ENCODE data around the gene ZDHHC13. TPM values are rescaled to one million over a fixed set of nuclear protein-coding genes. Genes with fewer than 3 reads are reported as not detected.

ZDHHC13 gene
- total and polyA plus RNA-seq, 2 donors (not counting 1 experiment from before 2014, with no cell fraction given), result 8.8 to 21.7 TPM

DNA sequence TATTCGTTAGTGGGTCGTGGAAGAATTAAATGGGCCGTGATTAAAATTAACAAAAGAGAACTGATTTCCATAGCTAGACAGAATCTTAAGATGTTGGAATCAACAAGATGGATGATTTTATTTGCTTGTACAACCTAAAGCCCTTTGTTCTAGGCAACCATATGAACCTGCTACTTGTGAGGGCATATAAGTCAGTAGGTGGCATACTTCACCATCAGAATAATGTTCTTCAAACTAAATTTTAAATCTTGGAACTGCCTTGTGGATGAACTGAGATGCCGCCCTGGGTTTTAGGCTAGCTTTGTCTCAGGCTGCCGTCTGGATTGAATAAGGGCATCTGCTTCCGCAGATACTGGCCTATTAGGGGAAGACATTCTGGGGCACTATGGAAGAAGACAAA, 43.9 kb downstream of the ZDHHC13 start:
- 100% methylated on average over 3 of the region's 6 CpGs for WGBS (ENCODE audit: insufficient coverage)
- H3K4me2 ChIP-seq (replicated peaks; ENCODE audit: low read depth, low read length, poor library complexity, severe bottlenecking), result no peak overlapping the region
- TF ChIP-seq EZH2 (IDR thresholded peaks at IDR 0.05; ENCODE audit: borderline replicate concordance, insufficient read depth, low read depth, low read length, poor library complexity, severe bottlenecking), result no peak
- no peak for TF ChIP-seq CTCF (IDR thresholded peaks at IDR 0.05)
- no peak overlapping the region for H3K4me3 ChIP-seq (ENCODE audit: control extremely low read depth in 1 of 5, extremely low read depth in 1 of 5, insufficient read depth in 1 of 5, low read depth in 2 of 5, low read length in 4 of 5)
- Mint-ChIP-seq H3K27ac (no peak overlapping the region), H3K27me3 (no peaks in the 10 kb centered on the region), H3K9me3 (ENCODE audit: insufficient read depth) (no peaks in the 10 kb centered on the region), H3K4me3 (no peak overlapping the region), H3K4me1 (no peaks in the 10 kb centered on the region)
- no peaks in the 10 kb centered on the region for H3K4me1 ChIP-seq (ENCODE audit: control insufficient read depth in 2 of 2, insufficient read depth in 2 of 2, low read length in 2 of 2)
- H3K27ac ChIP-seq (ENCODE audit: low read length in 2 of 2), result no peak overlapping the region
- no peak overlapping the region for H3K9ac ChIP-seq (ENCODE audit: low read length)
- H3K36me3 ChIP-seq (replicated peaks in 1 of 2; ENCODE audit: control extremely low read depth in 1 of 2, control insufficient read depth in 1 of 2, extremely low read depth in 1 of 2, insufficient read depth in 2 of 2, low read length in 1 of 2), result peaks cover 8 to 39% of the 10 kb centered on the region in 2 experiments
- no peak overlapping the region for H2AFZ ChIP-seq (ENCODE audit: insufficient read depth, low read depth, low read length, poor library complexity, severe bottlenecking)
- ChIA-PET POLR2A (no interaction called here), CTCF (interaction anchor here (1.1 to 1.4 kb wide), 2 partner anchors 93 to 393 kb away, joined by 3 to 4 read pairs; no protein-coding TSS in a partner anchor)
- H3K79me2 ChIP-seq (ENCODE audit: control insufficient read depth, insufficient read depth, low read length), result no peaks in the 10 kb centered on the region
- no peaks in the 10 kb centered on the region for H3K27me3 ChIP-seq (replicated peaks in 1 of 4; ENCODE audit: control extremely low read depth in 1 of 4, control insufficient read depth in 3 of 4, insufficient read depth in 4 of 4, low read length in 3 of 4)
- no peaks in the 10 kb centered on the region for H3K9me3 ChIP-seq (ENCODE audit: control extremely low read depth in 1 of 3, control insufficient read depth in 2 of 3, insufficient read depth in 1 of 3, low read length in 2 of 3)
- no peaks in the 10 kb centered on the region for H4K20me1 ChIP-seq (ENCODE audit: control insufficient read depth, insufficient read depth, low read length, poor library complexity, severe bottlenecking)
- DNase-seq, result no peak
- ATAC-seq (ENCODE audit: low read depth), result no peak
- intact Hi-C loops (cut with micrococcal nuclease), result no loop called here

DNA sequence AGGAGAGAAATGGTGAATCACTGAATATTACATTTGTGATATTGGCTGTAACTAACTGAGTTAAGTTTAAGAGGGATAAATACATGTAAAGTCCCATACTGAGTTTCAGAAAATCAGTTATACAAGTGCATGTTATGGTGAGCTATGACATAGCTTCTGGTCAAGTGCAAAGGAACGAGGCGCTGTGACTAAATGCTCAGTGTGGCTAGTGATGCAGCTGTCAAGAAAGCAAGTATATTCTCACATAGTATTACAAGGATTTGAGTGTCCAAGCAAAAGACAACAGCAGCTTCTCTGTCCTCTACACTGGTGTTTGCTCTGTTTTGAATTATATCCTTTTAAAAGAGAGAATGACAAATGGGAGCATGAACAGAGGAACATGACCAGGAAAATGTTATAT, 44.7 kb downstream of the ZDHHC13 start:
- intact Hi-C loops (cut with micrococcal nuclease), result no loop called here
- H3K4me3 Mint-ChIP-seq, result no peak overlapping the region
- Histone ChIP-seq H3K4me2 (replicated peaks; ENCODE audit: low read depth, low read length, poor library complexity, severe bottlenecking) (no peak overlapping the region), H4K20me1 (ENCODE audit: control insufficient read depth, insufficient read depth, low read length, poor library complexity, severe bottlenecking) (no peaks in the 10 kb centered on the region), H3K79me2 (ENCODE audit: control insufficient read depth, insufficient read depth, low read length) (no peaks in the 10 kb centered on the region), H3K9ac (ENCODE audit: low read length) (no peak overlapping the region), H3K27me3 (replicated peaks in 1 of 4; ENCODE audit: control extremely low read depth in 1 of 4, control insufficient read depth in 3 of 4, insufficient read depth in 4 of 4, low read length in 3 of 4) (no peaks in the 10 kb centered on the region), H3K36me3 (replicated peaks in 1 of 2; ENCODE audit: control extremely low read depth in 1 of 2, control insufficient read depth in 1 of 2, extremely low read depth in 1 of 2, insufficient read depth in 2 of 2, low read length in 1 of 2) (peaks cover 4 to 43% of the 10 kb centered on the region in 2 experiments), H3K9me3 (ENCODE audit: control extremely low read depth in 1 of 3, control insufficient read depth in 2 of 3, insufficient read depth in 1 of 3, low read length in 2 of 3) (no peaks in the 10 kb centered on the region), H2AFZ (ENCODE audit: insufficient read depth, low read depth, low read length, poor library complexity, severe bottlenecking) (no peak overlapping the region), H3K4me1 (ENCODE audit: control insufficient read depth in 2 of 2, insufficient read depth in 2 of 2, low read length in 2 of 2) (no peaks in the 10 kb centered on the region), H3K4me3 (ENCODE audit: control extremely low read depth in 1 of 5, extremely low read depth in 1 of 5, insufficient read depth in 1 of 5, low read depth in 2 of 5, low read length in 4 of 5) (no peak overlapping the region), H3K27ac (ENCODE audit: low read length in 2 of 2) (no peak overlapping the region)
- ChIA-PET POLR2A (no interaction called here), CTCF (interaction anchor here (1.1 to 1.4 kb wide), 2 partner anchors 94 to 392 kb away, joined by 3 to 4 read pairs; no protein-coding TSS in a partner anchor)
- no CpG with 5 or more reads among the region's 2 CpGs for WGBS (ENCODE audit: insufficient coverage)
- no peak overlapping the region for H3K27ac Mint-ChIP-seq
- no peak for ATAC-seq (ENCODE audit: low read depth)
- H3K4me1 Mint-ChIP-seq, result no peaks in the 10 kb centered on the region
- H3K9me3 Mint-ChIP-seq (ENCODE audit: insufficient read depth), result no peaks in the 10 kb centered on the region
- DNase-seq, result no peak
- no peaks in the 10 kb centered on the region for H3K27me3 Mint-ChIP-seq
- no peak for TF ChIP-seq CTCF (IDR thresholded peaks at IDR 0.05)
- TF ChIP-seq EZH2 (IDR thresholded peaks at IDR 0.05; ENCODE audit: borderline replicate concordance, insufficient read depth, low read depth, low read length, poor library complexity, severe bottlenecking), result no peak
